Brain microvascular endothelial cell (primary cell): Measurements from ENCODE around the gene DNAJB8.
A peak's percentile ranks its signal among the peaks of the same experiment; 100 is the strongest.

ENCODE experiments used
- DNase-seq: peaks from one replicate; pipeline ENCODE4 v3.0.0-alpha.2; 2020
- H3K27ac ChIP-seq: fragments of 250-450 bp; sonication (Bioruptor Pico); 2 replicates; pipeline ENCODE4 v1.5.1; 2020; ENCODE audit warnings: mild to moderate bottlenecking, moderate library complexity
- H3K27me3 ChIP-seq: fragments of 250-450 bp; sonication (Bioruptor Pico); replicated peaks from 2 replicates; pipeline ENCODE4 v1.5.1; 2020; ENCODE audit warnings: mild to moderate bottlenecking
- H3K36me3 ChIP-seq: fragments of 250-450 bp; sonication (Bioruptor Pico); replicated peaks from 2 replicates; pipeline ENCODE4 v1.5.1; 2020; ENCODE audit warnings: mild to moderate bottlenecking
- H3K4me3 ChIP-seq: 2 replicates; pipeline ENCODE4 v1.5.1; 2011; ENCODE audit warnings: low read depth, mild to moderate bottlenecking, control low read depth, low read length, moderate library complexity
- CTCF ChIP-seq: IDR thresholded peaks from 2 replicates; pipeline ENCODE4 v1.5.1; 2011; ENCODE audit warnings: low read depth, mild to moderate bottlenecking, moderate library complexity, low read length, control low read depth, inconsistent platforms; ENCODE audit errors: missing control alignments
- in situ Hi-C: cut with HindIII; loops from 2 replicates; pipeline ENCODE4 v1.10.0; 2017; ENCODE audit warnings: low sequenced_read_pairs, low pct_ligation_motif_present

The DNAJB8 gene

GRCh38 chr3:128427872-128428822, 38.5 kb downstream of the DNAJB8 start:
- no peak for TF ChIP-seq CTCF
- H3K36me3 ChIP-seq, result no peaks in the 10 kb centered on the region
- no peak overlapping the region for H3K4me3 ChIP-seq
- no peak overlapping the region for H3K27ac ChIP-seq
- DNase-seq, result no peak
- H3K27me3 ChIP-seq, result peaks cover 35% of the 10 kb centered on the region
- in situ Hi-C loops, result no loop called here

GRCh38 chr3:128427175-128427857, 39.4 kb downstream of the DNAJB8 start:
- in situ Hi-C loops, result no loop called here
- no peak for TF ChIP-seq CTCF
- H3K27me3 ChIP-seq, result peaks cover 31% of the 10 kb centered on the region
- no peak overlapping the region for H3K4me3 ChIP-seq
- no peak for DNase-seq
- no peaks in the 10 kb centered on the region for H3K36me3 ChIP-seq
- no peak overlapping the region for H3K27ac ChIP-seq

GRCh38 chr3:128426128-128426921, 40.4 kb downstream of the DNAJB8 start:
- H3K27ac ChIP-seq, result no peak overlapping the region
- peak; percentile 46 for TF ChIP-seq CTCF
- no peaks in the 10 kb centered on the region for H3K36me3 ChIP-seq
- in situ Hi-C loops, result no loop called here
- H3K27me3 ChIP-seq, result peaks cover 28% of the 10 kb centered on the region
- H3K4me3 ChIP-seq, result peak overlapping the region; percentile 26
- no peak for DNase-seq

GRCh38 chr3:128425846-128426127, 40.9 kb downstream of the DNAJB8 start:
- no peak overlapping the region for H3K27ac ChIP-seq
- DNase-seq, result no peak
- H3K4me3 ChIP-seq, result no peak overlapping the region
- H3K27me3 ChIP-seq, result peaks cover 24% of the 10 kb centered on the region
- in situ Hi-C loops, result no loop called here
- H3K36me3 ChIP-seq, result no peaks in the 10 kb centered on the region
- no peak for TF ChIP-seq CTCF

GRCh38 chr3:128425142-128425845, 41.4 kb downstream of the DNAJB8 start:
- no peak for DNase-seq
- Histone ChIP-seq H3K27me3 (peaks cover 21% of the 10 kb centered on the region), H3K36me3 (no peaks in the 10 kb centered on the region), H3K4me3 (no peak overlapping the region), H3K27ac (no peak overlapping the region)
- in situ Hi-C loops, result no loop called here
- no peak for TF ChIP-seq CTCF
